Tibial nerve (tissue), 4 donors: Measurements from ENCODE around the gene DHRS13. TPM values are rescaled to one million over a fixed set of nuclear protein-coding genes. Genes with fewer than 3 reads are reported as not detected.

Experiments
- DNase-seq, 2 donors: peaks; one replicate each; pipeline ENCODE4 v3.0.0-alpha.2; 2019; ENCODE audit warnings: low spot score in 2 of 2
- H3K27ac ChIP-seq, 4 donors: fragments of 200-600 bp; sonication (generic) in 3 of 4; one replicate each; pipeline ENCODE4 v1.5.1; 2017 to 2019; ENCODE audit warnings: mild to moderate bottlenecking in 1 of 4
- H3K27me3 ChIP-seq, 2 donors: fragments of 200-600 bp; sonication (generic) in 1 of 2; one replicate each; pipeline versions ENCODE4 v1.5.1 to v1.6.0; 2017 to 2019
- H3K36me3 ChIP-seq, 3 donors: fragments of 200-600 bp; sonication (generic); one replicate each; pipeline ENCODE4 v1.5.1; 2018 to 2019
- H3K4me1 ChIP-seq, 4 donors: fragments of 200-600 bp; sonication (generic) in 3 of 4; one replicate each; pipeline ENCODE4 v1.5.1; 2017 to 2019
- H3K4me3 ChIP-seq, 4 donors: fragments of 200-600 bp; sonication (generic) in 3 of 4; one replicate each; pipeline ENCODE4 v1.5.1; 2017 to 2019; ENCODE audit warnings: mild to moderate bottlenecking in 1 of 4, moderate library complexity in 1 of 4
- H3K9me3 ChIP-seq, 4 donors: fragments of 200-600 bp; sonication (generic) in 3 of 4; one replicate each; pipeline ENCODE4 v1.5.1; 2017 to 2019
- CTCF ChIP-seq, 5 experiments: fragments of 200-600 bp in 3 of 5; fragments of 450-650 bp in 2 of 5; sonication (generic) in 3 of 5; IDR thresholded peaks; one replicate each; pipeline ENCODE4 v1.5.1; 2016 to 2019; ENCODE audit warnings: antibody characterized with exemption in 5 of 5, mild to moderate bottlenecking in 3 of 5, moderate library complexity in 2 of 5
- EP300 ChIP-seq, 2 donors: sonication (generic); formaldehyde crosslinking; IDR thresholded peaks; one replicate each; pipeline ENCODE4 v1.6.1; 2017; ENCODE audit warnings: antibody characterized with exemption in 2 of 2, mild to moderate bottlenecking in 1 of 2
- POLR2A ChIP-seq, 2 donors: fragments of 450-650 bp; IDR thresholded peaks; one replicate each; pipeline ENCODE4 v1.6.1; 2017; ENCODE audit warnings: antibody characterized with exemption in 2 of 2, mild to moderate bottlenecking in 2 of 2, moderate library complexity in 2 of 2
- WGBS, 2 donors: methylation state at CpG; one replicate each; pipeline ENCODE4 v1.1.5; 2018; 5-methylcytosine and 5-hydroxymethylcytosine counted together
- total RNA-seq, 4 donors: library from RNA; depleted of rRNA; stranded (reverse); fragments of >200 nt; gene quantifications; one replicate each; pipeline ENCODE4 v1.1.0, GENCODE V29; 2016

The DHRS13 gene
- total RNA-seq, 4 donors from 2014 or later = 2.4 to 21.9 (median 8.8) TPM

DNA sequence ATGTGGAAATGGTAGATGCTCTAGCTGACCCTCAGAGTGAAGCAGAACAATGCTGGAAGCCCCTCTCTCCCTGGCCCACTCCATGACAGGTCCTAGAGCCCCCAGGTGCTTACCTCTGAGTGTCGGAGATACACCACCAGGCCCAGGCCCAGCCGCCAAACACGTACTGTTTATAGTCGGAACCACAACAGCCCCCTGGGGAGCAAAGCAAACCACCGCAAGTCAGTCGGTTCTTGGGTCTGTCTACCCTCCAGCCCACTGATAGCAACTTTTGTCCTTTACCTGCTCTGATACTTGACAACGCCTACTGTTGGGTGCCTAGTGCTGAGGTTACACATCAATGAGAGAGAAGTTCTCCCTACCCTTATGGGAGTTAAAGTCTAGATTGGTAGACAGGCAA lies 14.0 kb downstream of the DHRS13 start:
- WGBS, 2 donors = 65 to 80% methylated on average over 7 of the region's 7 CpGs
- TF ChIP-seq POLR2A (IDR thresholded peaks at IDR 0.05) (no peak), CTCF (IDR thresholded peaks at IDR 0.05) (no peak), EP300 (IDR thresholded peaks at IDR 0.05) (no peak)
- DNase-seq = no peak
- Histone ChIP-seq H3K4me3 (no peak overlapping the region), H3K36me3 (peaks cover 2 to 65% (median 7%) of the 10 kb centered on the region in 3 donors), H3K27ac (peak overlapping the region in 1 of 4 donors; percentile 0), H3K27me3 (no peaks in the 10 kb centered on the region), H3K9me3 (no peaks in the 10 kb centered on the region), H3K4me1 (peaks cover 0 to 54% (median 24%) of the 10 kb centered on the region in 4 donors)

DNA sequence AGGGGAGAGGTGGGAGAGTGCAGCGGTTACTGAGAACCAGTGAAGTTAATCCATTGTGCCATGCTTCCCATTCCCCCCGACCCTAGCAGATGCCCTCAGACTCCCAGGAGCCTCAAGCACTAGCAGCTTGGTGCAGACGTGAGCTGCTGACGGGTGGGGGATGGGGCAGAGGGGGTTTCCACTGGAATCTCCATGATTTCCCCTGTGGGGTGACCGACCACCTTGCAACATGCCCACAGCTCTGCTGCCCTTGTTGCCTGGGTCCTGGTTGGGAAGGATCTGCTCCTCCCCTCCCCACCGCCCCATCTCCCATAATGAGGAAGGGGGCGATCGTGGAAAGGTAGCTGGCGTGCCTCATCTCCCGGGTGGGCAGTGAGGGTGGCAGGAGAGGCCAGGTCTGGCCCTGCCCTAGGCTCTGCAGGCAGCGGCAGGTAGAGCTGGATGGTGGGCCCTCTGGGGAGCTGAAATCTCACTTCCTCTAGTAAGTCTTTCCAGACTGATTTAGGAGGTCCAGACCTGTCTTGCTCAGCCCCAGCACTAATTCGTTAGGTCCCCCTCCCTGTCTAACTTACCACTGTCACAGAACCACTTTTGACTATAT lies 14.9 kb downstream of the DHRS13 start:
- Histone ChIP-seq H3K9me3 (no peaks in the 10 kb centered on the region), H3K4me3 (no peak overlapping the region), H3K36me3 (peaks cover 2 to 74% (median 10%) of the 10 kb centered on the region in 3 donors), H3K4me1 (peaks cover 0 to 46% (median 17%) of the 10 kb centered on the region in 4 donors), H3K27me3 (no peaks in the 10 kb centered on the region), H3K27ac (no peak overlapping the region)
- DNase-seq = no peak
- TF ChIP-seq POLR2A (IDR thresholded peaks at IDR 0.05) (no peak), EP300 (IDR thresholded peaks at IDR 0.05) (no peak), CTCF (IDR thresholded peaks at IDR 0.05) (no peak)
- WGBS, 2 donors = 80 to 83% methylated on average over 12 of the region's 12 CpGs

GRCh38 chr17:28885951-28886350 lies 16.9 kb downstream of the DHRS13 start:
- peaks cover 0 to 25% (median 12%) of the 10 kb centered on the region in 4 donors for H3K4me1 ChIP-seq
- DNase-seq = no peak
- TF ChIP-seq EP300 (IDR thresholded peaks at IDR 0.05) (no peak), CTCF (IDR thresholded peaks at IDR 0.05) (no peak), POLR2A (IDR thresholded peaks at IDR 0.05) (no peak)
- H3K27me3 ChIP-seq = no peaks in the 10 kb centered on the region
- H3K27ac ChIP-seq = no peak overlapping the region
- peaks cover 11 to 78% (median 30%) of the 10 kb centered on the region in 3 donors for H3K36me3 ChIP-seq
- WGBS, 2 donors = 79 to 84% methylated on average over 8 to 10 of the region's 10 CpGs
- H3K9me3 ChIP-seq = no peaks in the 10 kb centered on the region
- H3K4me3 ChIP-seq = no peak overlapping the region

GRCh38 chr17:28885363-28885762 lies 17.5 kb downstream of the DHRS13 start:
- TF ChIP-seq EP300 (IDR thresholded peaks at IDR 0.05) (no peak), CTCF (IDR thresholded peaks at IDR 0.05) (no peak), POLR2A (IDR thresholded peaks at IDR 0.05) (no peak)
- H3K4me1 ChIP-seq = peaks cover 0 to 19% (median 10%) of the 10 kb centered on the region in 4 donors
- H3K27me3 ChIP-seq = no peaks in the 10 kb centered on the region
- peaks cover 11 to 83% (median 36%) of the 10 kb centered on the region in 3 donors for H3K36me3 ChIP-seq
- no peak overlapping the region for H3K27ac ChIP-seq
- DNase-seq = no peak
- 89 to 90% methylated on average over 4 of the region's 4 CpGs for WGBS, 2 donors
- H3K9me3 ChIP-seq = no peaks in the 10 kb centered on the region
- H3K4me3 ChIP-seq = no peak overlapping the region

- 81 to 83% methylated on average over 25 to 27 of the region's 27 CpGs for WGBS, 2 donors
- H3K36me3 ChIP-seq = peaks cover 11 to 95% (median 45%) of the 10 kb centered on the region in 3 donors
- DNase-seq = no peak
These were observed 18.7 kb downstream of the DHRS13 start for GRCh38 chr17:28883967-28884702.

More at GRCh38 chr17:28883967-28884702, 18.7 kb downstream of the DHRS13 start:
- Histone ChIP-seq H3K27me3 (no peaks in the 10 kb centered on the region), H3K4me1 (peaks cover 0 to 7% (median 2%) of the 10 kb centered on the region in 4 donors), H3K27ac (no peak overlapping the region), H3K9me3 (no peaks in the 10 kb centered on the region), H3K4me3 (no peak overlapping the region)
- no peak for TF ChIP-seq EP300 (IDR thresholded peaks at IDR 0.05)
- TF ChIP-seq POLR2A (IDR thresholded peaks at IDR 0.05) = no peak
- TF ChIP-seq CTCF (IDR thresholded peaks at IDR 0.05) = no peak
